GM12865 (cell line): Measurements from ENCODE around the gene C1QL1.

ENCODE experiments used
- DNase-seq: peaks from one replicate; pipeline ENCODE4 v3.0.0; 2010; ENCODE audit warnings: low read depth
- H3K4me3 ChIP-seq: 2 replicates; pipeline ENCODE4 v1.5.1; 2011; ENCODE audit warnings: mild to moderate bottlenecking, low read depth, low read length, control low read depth
- TF ChIP-seq, protein P1 (sequence below): IDR thresholded peaks from 2 replicates; pipeline ENCODE4 v1.5.1; 2011; ENCODE audit warnings: low read length, control low read depth, low read depth, inconsistent platforms; ENCODE audit not compliant: insufficient read depth; ENCODE audit errors: missing control alignments

The C1QL1 gene

GRCh38 chr17:44998646-44999045 is 30.5 kb upstream of the C1QL1 start:
- no peak for DNase-seq
- H3K4me3 ChIP-seq = no peak overlapping the region
- TF ChIP-seq, protein P1, sequence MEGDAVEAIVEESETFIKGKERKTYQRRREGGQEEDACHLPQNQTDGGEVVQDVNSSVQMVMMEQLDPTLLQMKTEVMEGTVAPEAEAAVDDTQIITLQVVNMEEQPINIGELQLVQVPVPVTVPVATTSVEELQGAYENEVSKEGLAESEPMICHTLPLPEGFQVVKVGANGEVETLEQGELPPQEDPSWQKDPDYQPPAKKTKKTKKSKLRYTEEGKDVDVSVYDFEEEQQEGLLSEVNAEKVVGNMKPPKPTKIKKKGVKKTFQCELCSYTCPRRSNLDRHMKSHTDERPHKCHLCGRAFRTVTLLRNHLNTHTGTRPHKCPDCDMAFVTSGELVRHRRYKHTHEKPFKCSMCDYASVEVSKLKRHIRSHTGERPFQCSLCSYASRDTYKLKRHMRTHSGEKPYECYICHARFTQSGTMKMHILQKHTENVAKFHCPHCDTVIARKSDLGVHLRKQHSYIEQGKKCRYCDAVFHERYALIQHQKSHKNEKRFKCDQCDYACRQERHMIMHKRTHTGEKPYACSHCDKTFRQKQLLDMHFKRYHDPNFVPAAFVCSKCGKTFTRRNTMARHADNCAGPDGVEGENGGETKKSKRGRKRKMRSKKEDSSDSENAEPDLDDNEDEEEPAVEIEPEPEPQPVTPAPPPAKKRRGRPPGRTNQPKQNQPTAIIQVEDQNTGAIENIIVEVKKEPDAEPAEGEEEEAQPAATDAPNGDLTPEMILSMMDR = no peak

DNA sequence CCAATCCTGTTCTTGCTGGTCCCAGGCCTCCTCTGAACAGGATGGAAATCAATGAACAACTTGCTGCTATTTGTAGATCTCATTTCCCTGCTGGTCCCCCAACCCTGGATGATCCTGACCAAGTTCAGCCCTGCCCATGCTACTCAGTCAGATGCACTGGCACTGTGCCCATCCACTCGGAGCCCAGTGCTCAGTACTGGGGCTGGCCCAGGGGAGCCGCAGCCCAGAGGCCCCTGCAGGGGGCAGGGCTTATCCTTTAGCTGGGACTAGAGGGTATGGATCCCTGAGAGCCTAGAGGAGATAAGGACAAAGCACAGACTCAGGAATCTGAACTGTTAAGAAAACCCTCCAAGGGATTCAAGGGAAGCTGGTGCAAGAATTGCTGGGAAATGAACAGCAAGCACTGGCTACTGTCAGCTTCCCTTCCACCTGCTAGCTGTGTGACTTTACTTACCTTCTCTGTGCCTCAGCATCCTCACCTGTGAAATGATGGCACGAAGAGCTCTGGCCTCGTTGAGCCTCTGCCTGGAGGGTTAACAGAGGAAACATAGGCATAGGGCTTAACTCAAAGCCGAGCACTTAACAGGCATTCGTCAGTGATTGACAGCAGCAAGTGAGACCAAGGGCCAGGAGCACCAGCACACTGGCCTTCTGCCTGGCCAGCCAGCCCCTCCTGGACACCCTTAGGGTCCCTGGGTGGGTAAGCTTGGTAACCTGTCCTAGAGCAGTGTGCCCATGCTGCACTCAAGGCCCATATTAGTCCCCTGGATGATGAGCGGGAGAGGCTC is 29.8 kb upstream of the C1QL1 start:
- no peak overlapping the region for H3K4me3 ChIP-seq
- TF ChIP-seq, protein P1 = no peak
- DNase-seq = no peak

DNA sequence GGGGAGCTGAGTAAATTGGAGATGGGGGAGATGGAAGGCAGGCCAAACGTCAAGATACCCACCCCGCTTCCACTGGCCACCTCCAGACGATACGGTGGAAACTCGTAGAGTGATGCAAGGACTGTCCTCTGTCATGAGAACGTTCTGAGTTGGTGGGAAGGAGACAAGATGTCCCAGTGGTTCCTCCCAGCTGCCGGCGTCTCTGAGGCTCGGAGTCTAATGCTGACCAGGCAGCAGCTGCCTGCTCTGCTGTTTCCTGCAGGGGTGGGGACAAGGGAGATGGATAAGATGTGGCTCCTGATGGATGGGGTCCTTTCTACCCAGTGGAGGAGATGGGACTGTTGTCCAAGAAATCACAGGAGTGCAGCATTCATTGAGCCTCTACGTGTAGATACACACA is 28.2 kb upstream of the C1QL1 start:
- TF ChIP-seq, protein P1 = no peak

GRCh38 chr17:44995436-44996001 is 27.4 kb upstream of the C1QL1 start:
- TF ChIP-seq, protein P1 = no peak
- H3K4me3 ChIP-seq = no peak overlapping the region
- no peak for DNase-seq

More for the DNA sequence above, 28.2 kb upstream of the C1QL1 start:
- no peak for DNase-seq
- H3K4me3 ChIP-seq = no peak overlapping the region

DNA sequence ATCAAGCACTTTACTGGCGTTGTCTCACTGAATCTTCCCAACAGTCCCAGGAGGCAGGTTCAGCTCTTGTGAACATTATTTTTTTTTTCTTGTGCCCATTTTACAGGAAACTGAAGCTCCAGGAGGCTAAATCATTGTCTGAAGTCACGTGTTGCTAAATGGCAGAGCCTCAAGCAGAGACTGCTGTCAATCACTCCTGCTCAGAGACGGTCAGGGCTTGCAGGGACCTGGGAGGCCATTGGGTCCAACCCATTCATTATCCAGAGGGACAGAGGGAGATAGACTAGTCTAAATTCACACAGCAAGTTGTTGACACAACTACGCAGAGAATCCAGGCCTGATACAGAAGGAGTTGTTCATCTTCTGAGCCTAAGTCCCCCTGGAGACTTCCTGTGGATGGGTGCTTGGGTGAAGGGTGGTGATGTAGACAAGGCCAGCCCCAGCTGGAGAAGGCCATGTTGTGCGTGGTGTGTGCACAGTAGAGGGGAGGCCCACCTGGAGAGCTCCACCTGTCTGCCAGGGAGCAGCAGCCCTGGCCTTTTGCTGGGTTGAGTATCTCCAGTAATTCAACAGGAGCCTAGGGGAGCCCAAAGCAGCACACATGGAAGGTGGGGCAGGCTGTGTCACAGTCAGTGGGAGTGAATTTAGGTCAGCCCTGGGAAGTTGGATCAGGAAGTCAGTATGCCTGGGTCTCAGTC is 24.3 kb upstream of the C1QL1 start:
- DNase-seq = no peak
- TF ChIP-seq, protein P1 = no peak
- H3K4me3 ChIP-seq = no peak overlapping the region

DNA sequence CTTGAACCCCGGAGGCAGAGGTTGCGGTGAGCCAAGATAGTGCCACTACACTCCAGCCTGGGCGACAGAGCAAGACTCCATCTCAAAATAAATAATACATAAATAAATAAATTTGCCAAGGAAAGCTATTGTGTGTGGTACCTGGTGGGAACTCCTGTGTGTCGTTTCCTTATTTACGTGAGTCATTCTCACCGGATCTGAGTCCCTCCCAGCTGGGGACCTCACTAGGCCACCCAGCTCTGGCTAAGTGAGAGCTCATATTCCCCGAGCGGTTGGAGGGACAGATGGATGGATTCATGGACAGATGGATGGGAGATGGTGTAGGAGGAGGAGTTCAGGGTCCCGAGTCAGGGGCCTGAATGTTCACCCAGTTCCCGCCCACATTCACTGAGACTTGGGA is 22.9 kb upstream of the C1QL1 start:
- no peak for DNase-seq
- TF ChIP-seq, protein P1 = no peak
- H3K4me3 ChIP-seq = no peak overlapping the region
